ENCODE results near the gene EMP2.

EMP2 gene

GRCh38 chr16:10490141-10490540 is 90.3 kb downstream of the EMP2 start:
- DNase-seq (ENCODE audit: low read depth in 2 of 2): no peak

DNA sequence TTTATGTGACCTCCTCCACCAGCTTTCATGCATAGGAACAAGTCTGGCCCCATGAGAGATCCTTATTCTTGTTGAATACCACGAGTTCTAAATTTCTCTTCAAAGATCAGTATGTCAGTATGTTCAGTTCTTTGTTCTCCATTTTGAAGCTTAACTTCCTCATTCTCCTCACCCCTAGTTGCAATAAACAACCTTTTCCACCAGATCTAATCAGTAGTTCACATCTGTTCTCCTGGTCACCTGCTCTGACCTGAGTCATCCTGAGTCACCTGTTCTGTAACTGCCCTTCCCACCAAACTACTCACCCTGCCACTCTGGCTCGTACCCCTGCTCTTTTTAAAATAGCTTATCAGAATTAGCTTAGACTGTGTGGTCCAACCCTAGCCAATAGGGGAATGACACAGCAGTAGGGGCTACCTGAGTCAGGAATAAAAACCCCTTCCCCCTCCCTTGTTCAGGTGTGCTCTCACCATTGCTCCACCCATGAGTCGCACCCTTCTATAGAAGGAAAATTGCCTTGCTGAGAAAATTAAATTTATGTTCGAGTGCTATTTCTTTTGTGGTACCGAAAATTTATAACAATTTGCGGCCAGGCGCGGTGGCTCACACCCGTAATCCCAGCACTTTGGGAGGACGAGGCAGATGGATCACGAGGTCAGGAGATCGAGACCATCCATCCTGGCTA is 94.6 kb downstream of the EMP2 start:
- DNase-seq (ENCODE audit: low read depth in 2 of 2): no peak

GRCh38 chr16:10485159-10485558 is 95.2 kb downstream of the EMP2 start:
- DNase-seq (ENCODE audit: low read depth in 2 of 2): no peak

DNA sequence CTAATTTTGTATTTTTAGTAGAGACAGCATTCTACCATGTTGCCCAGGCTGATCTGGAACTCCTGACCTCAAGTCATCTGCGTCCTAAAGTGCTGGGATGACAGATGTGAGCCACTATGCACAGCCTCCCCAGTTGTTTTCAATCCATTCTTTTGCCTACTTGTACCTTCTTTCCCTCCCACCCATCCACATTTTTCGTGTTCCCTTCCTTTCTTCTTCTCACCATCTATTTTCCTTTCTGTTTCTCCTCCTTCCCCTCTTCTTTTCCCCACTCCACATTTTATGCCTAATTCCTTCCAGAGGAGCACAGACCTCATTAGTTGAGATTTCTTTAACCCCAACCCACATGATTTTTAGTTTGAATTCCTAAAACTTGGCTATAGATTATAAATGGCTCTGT is 100.2 kb downstream of the EMP2 start:
- no peak for DNase-seq (ENCODE audit: low read depth in 2 of 2)
